Measurements from ENCODE around the gene CSAD. TPM values are rescaled to one million over a fixed set of nuclear protein-coding genes. Genes with fewer than 3 reads are reported as not detected.
"Not testable (repeated sequence)": the region's sequence is repeated elsewhere in the genome, so short reads cannot be mapped to it uniquely, and the experiment has no call there.

The CSAD gene
- total and polyA plus RNA-seq, 3 experiments from 2014 or later, result 0.70 to 18.7 (median 15.8) TPM

GRCh38 chr12:53170876-53171724, 9.6 kb downstream of the CSAD start:
- DNase-seq, result no peak
- no peak overlapping the region for H3K4me3 Mint-ChIP-seq
- no peaks in the 10 kb centered on the region for H3K27me3 ChIP-seq (ENCODE audit: insufficient read depth, low read length, poor library complexity, severe bottlenecking)
- H3K4me1 ChIP-seq (ENCODE audit: insufficient read depth, low read length), result no peaks in the 10 kb centered on the region
- no peaks in the 10 kb centered on the region for H3K9me3 ChIP-seq (ENCODE audit: low read length)
- H3K9me3 Mint-ChIP-seq, result no peaks in the 10 kb centered on the region
- ChIA-PET CTCF (interaction anchor here (1.6 kb wide), 1 partner anchor 12 kb away, joined by 4 read pairs; no protein-coding TSS in a partner anchor), POLR2A (no interaction called here)
- H3K27me3 Mint-ChIP-seq, result no peaks in the 10 kb centered on the region
- H3K36me3 Mint-ChIP-seq, result peaks cover 0 to 15% (median 5%) of the 10 kb centered on the region in 3 donors
- no peak overlapping the region for H3K27ac ChIP-seq (ENCODE audit: low read depth, low read length)
- peak overlapping the region in 1 of 8 donors; percentile 50 for H3K27ac Mint-ChIP-seq
- no peaks in the 10 kb centered on the region for H3K4me1 Mint-ChIP-seq
- no peaks in the 10 kb centered on the region for H3K36me3 ChIP-seq (ENCODE audit: insufficient read depth, low read length)
- no peak overlapping the region for H3K4me3 ChIP-seq (ENCODE audit: low read length)

- CTCF ChIA-PET, result no interaction called here
- H3K27me3 Mint-ChIP-seq, result no peaks in the 10 kb centered on the region
Observed at GRCh38 chr12:53170215-53170614, 10.5 kb downstream of the CSAD start.

GRCh38 chr12:53169644-53170043, 11.1 kb downstream of the CSAD start:
- H3K4me1 ChIP-seq (ENCODE audit: insufficient read depth, low read length), result no peaks in the 10 kb centered on the region
- POLR2A ChIA-PET, result no interaction called here
- Mint-ChIP-seq H3K4me1 (no peaks in the 10 kb centered on the region), H3K4me3 (no peak overlapping the region), H3K36me3 (peaks cover 0 to 15% (median 5%) of the 10 kb centered on the region in 3 donors), H3K27ac (no peak overlapping the region), H3K9me3 (no peaks in the 10 kb centered on the region), H3K27me3 (no peaks in the 10 kb centered on the region)
- no peak overlapping the region for H3K27ac ChIP-seq (ENCODE audit: low read depth, low read length)
- CTCF ChIA-PET, result no interaction called here
- no peak overlapping the region for H3K4me3 ChIP-seq (ENCODE audit: low read length)
- H3K27me3 ChIP-seq (ENCODE audit: insufficient read depth, low read length, poor library complexity, severe bottlenecking), result no peaks in the 10 kb centered on the region
- DNase-seq, result no peak
- no peaks in the 10 kb centered on the region for H3K36me3 ChIP-seq (ENCODE audit: insufficient read depth, low read length)
- no peaks in the 10 kb centered on the region for H3K9me3 ChIP-seq (ENCODE audit: low read length)

More at GRCh38 chr12:53170215-53170614, 10.5 kb downstream of the CSAD start:
- Histone ChIP-seq H3K9me3 (ENCODE audit: low read length) (no peaks in the 10 kb centered on the region), H3K4me3 (ENCODE audit: low read length) (no peak overlapping the region), H3K36me3 (ENCODE audit: insufficient read depth, low read length) (no peaks in the 10 kb centered on the region), H3K27ac (ENCODE audit: low read depth, low read length) (no peak overlapping the region), H3K27me3 (ENCODE audit: insufficient read depth, low read length, poor library complexity, severe bottlenecking) (no peaks in the 10 kb centered on the region), H3K4me1 (ENCODE audit: insufficient read depth, low read length) (no peaks in the 10 kb centered on the region)
- Mint-ChIP-seq H3K27ac (peak overlapping the region in 1 of 8 donors; percentile 17), H3K36me3 (peaks cover 0 to 15% (median 5%) of the 10 kb centered on the region in 3 donors), H3K4me3 (no peak overlapping the region), H3K4me1 (no peaks in the 10 kb centered on the region), H3K9me3 (no peaks in the 10 kb centered on the region)
- DNase-seq, result no peak
- POLR2A ChIA-PET, result interaction anchor here (0.7 kb wide), 1 partner anchor 30 kb away, joined by 5 read pairs; no protein-coding TSS in a partner anchor

GRCh38 chr12:53166837-53167236, 13.9 kb downstream of the CSAD start:
- H3K27ac ChIP-seq (ENCODE audit: low read depth, low read length), result no peak overlapping the region
- Mint-ChIP-seq H3K27me3 (no peaks in the 10 kb centered on the region), H3K27ac (no peak overlapping the region), H3K9me3 (no peaks in the 10 kb centered on the region), H3K36me3 (peaks cover 0 to 13% (median 3%) of the 10 kb centered on the region in 3 donors), H3K4me3 (no peak overlapping the region), H3K4me1 (no peaks in the 10 kb centered on the region)
- ChIA-PET CTCF (interaction anchor here (0.8 kb wide), 1 partner anchor 47 kb away, joined by 3 read pairs; no protein-coding TSS in a partner anchor), POLR2A (no interaction called here)
- no peaks in the 10 kb centered on the region for H3K4me1 ChIP-seq (ENCODE audit: insufficient read depth, low read length)
- H3K36me3 ChIP-seq (ENCODE audit: insufficient read depth, low read length), result no peaks in the 10 kb centered on the region
- H3K4me3 ChIP-seq (ENCODE audit: low read length), result no peak overlapping the region
- no peaks in the 10 kb centered on the region for H3K9me3 ChIP-seq (ENCODE audit: low read length)
- DNase-seq, result no peak
- H3K27me3 ChIP-seq (ENCODE audit: insufficient read depth, low read length, poor library complexity, severe bottlenecking), result no peaks in the 10 kb centered on the region

GRCh38 chr12:53163008-53163407, 17.7 kb downstream of the CSAD start:
- H3K4me3 Mint-ChIP-seq; H3K27ac Mint-ChIP-seq; H3K4me1 ChIP-seq (ENCODE audit: insufficient read depth, low read length); H3K4me3 ChIP-seq (ENCODE audit: low read length); H3K4me1 Mint-ChIP-seq; H3K27me3 Mint-ChIP-seq; H3K9me3 ChIP-seq (ENCODE audit: low read length); POLR2A ChIA-PET; H3K9me3 Mint-ChIP-seq; H3K36me3 Mint-ChIP-seq; H3K27me3 ChIP-seq (ENCODE audit: insufficient read depth, low read length, poor library complexity, severe bottlenecking); H3K36me3 ChIP-seq (ENCODE audit: insufficient read depth, low read length); H3K27ac ChIP-seq (ENCODE audit: low read depth, low read length); DNase-seq: not testable (repeated sequence)
- CTCF ChIA-PET, result interaction anchor here (1.6 kb wide), 1 partner anchor 158 kb away, joined by 4 read pairs; the partner anchor contains the start of gene AAAS

GRCh38 chr12:53161119-53161911, 19.4 kb downstream of the CSAD start:
- H3K36me3 ChIP-seq (ENCODE audit: insufficient read depth, low read length), result no peaks in the 10 kb centered on the region
- Mint-ChIP-seq H3K4me3 (no peak overlapping the region), H3K27me3 (no peaks in the 10 kb centered on the region), H3K36me3 (no peaks in the 10 kb centered on the region), H3K9me3 (no peaks in the 10 kb centered on the region), H3K27ac (no peak overlapping the region), H3K4me1 (peaks cover 6 to 8% (median 6%) of the 10 kb centered on the region in 3 donors)
- no peak overlapping the region for H3K27ac ChIP-seq (ENCODE audit: low read depth, low read length)
- DNase-seq, result no peak
- no peak overlapping the region for H3K4me3 ChIP-seq (ENCODE audit: low read length)
- H3K9me3 ChIP-seq (ENCODE audit: low read length), result no peaks in the 10 kb centered on the region
- peaks cover 8% of the 10 kb centered on the region for H3K4me1 ChIP-seq (ENCODE audit: insufficient read depth, low read length)
- no peaks in the 10 kb centered on the region for H3K27me3 ChIP-seq (ENCODE audit: insufficient read depth, low read length, poor library complexity, severe bottlenecking)
- CTCF ChIA-PET, result interaction anchor here (1.2 to 4.7 kb wide), 15 partner anchors 20 to 163 kb away, joined by 4 to 50 read pairs (median 18); partner anchors contain the start of genes AAAS, CSAD, ESPL1 and ZNF740
- POLR2A ChIA-PET, result no interaction called here

- H3K9me3 Mint-ChIP-seq, result no peaks in the 10 kb centered on the region
- CTCF ChIA-PET, result interaction anchor here (1.0 to 4.7 kb wide), 23 partner anchors 8 to 163 kb away, joined by 3 to 50 read pairs (median 7); partner anchors contain the start of genes AAAS, CSAD, ESPL1 and IGFBP6
- Histone ChIP-seq H3K4me3 (ENCODE audit: low read length) (no peak overlapping the region), H3K27ac (ENCODE audit: low read depth, low read length) (no peak overlapping the region), H3K36me3 (ENCODE audit: insufficient read depth, low read length) (no peaks in the 10 kb centered on the region), H3K9me3 (ENCODE audit: low read length) (no peaks in the 10 kb centered on the region), H3K27me3 (ENCODE audit: insufficient read depth, low read length, poor library complexity, severe bottlenecking) (no peaks in the 10 kb centered on the region), H3K4me1 (ENCODE audit: insufficient read depth, low read length) (peaks cover 8% of the 10 kb centered on the region)
- POLR2A ChIA-PET, result no interaction called here
- H3K4me1 Mint-ChIP-seq, result peaks cover 6 to 8% (median 6%) of the 10 kb centered on the region in 3 donors
- no peaks in the 10 kb centered on the region for H3K27me3 Mint-ChIP-seq
- no peak for DNase-seq
- H3K36me3 Mint-ChIP-seq, result no peaks in the 10 kb centered on the region
- H3K4me3 Mint-ChIP-seq, result no peak overlapping the region
- H3K27ac Mint-ChIP-seq, result no peak overlapping the region
Observed at GRCh38 chr12:53160673-53161072, 20.1 kb downstream of the CSAD start.

Measured in CD8-positive, alpha-beta memory T cell (primary cell).